HepG2 (cell line): ENCODE data around the gene UBTD1. TPM values are rescaled to one million over a fixed set of nuclear protein-coding genes. Genes with fewer than 3 reads are reported as not detected.
A peak's percentile ranks its signal among the peaks of the same experiment; 100 is the strongest.

ENCODE experiments used
- ATAC-seq: fragments of 200-7000 bp; cut with Tn5 transposase; 3 replicates; pipeline ENCODE4 v1.9.1; 2020; ENCODE audit warnings: mild to moderate bottlenecking, moderate library complexity
- BruUV-seq: library from RNA; stranded (reverse); fragments of 400-500 nt; replicated peaks from 2 replicates; lab custom pipeline; 2021; lab: Mats Ljungman, UMichigan
- CTCF ChIA-PET: fragments of 300-600 bp; formaldehyde crosslinking; extraction: SDS; loops from one replicate; lab custom pipeline; 2021; ENCODE audit warnings: low total read pairs, inconsistent platforms, low intra/inter-chr PET ratio; lab: Yijun Ruan, JAX
- POLR2A ChIA-PET: fragments of 350-600 bp; sonication (Branson Sonifier 250); formaldehyde crosslinking; loops from one replicate; lab custom pipeline; 2020; ENCODE audit warnings: antibody characterized with exemption, inconsistent platforms; lab: Yijun Ruan, JAX
- DNase-seq: peaks from one replicate; pipeline ENCODE4 v3.0.0-alpha.2; 2015; ENCODE audit warnings: low spot score
- FAIRE-seq: peaks from 3 replicates; lab custom pipeline; 2011; peaks lifted over from hg19 to GRCh38; lab: Jason Lieb, UNC
- H2AFZ ChIP-seq: one replicate; pipeline ENCODE4 v1.6.1; 2011; ENCODE audit warnings: low read length, inconsistent platforms
- H3K27ac ChIP-seq: fragments of 300-600 bp; 3 replicates; pipeline ENCODE4 v1.8.0; 2011; ENCODE audit warnings: mixed run types, mild to moderate bottlenecking, mixed read lengths, low read length, inconsistent platforms; ENCODE audit not compliant: insufficient read depth; ENCODE audit errors: extremely low read length
- H3K27me3 ChIP-seq, 2 experiments: fragments of 200-600 bp in 1 of 2; 2 replicates in 1 of 2; 3 replicates in 1 of 2; pipeline versions ENCODE4 v1.6.0 to v1.8.0; 2011; ENCODE audit warnings: low read length in 2 of 2, mild to moderate bottlenecking in 2 of 2, moderate library complexity in 2 of 2, inconsistent platforms in 1 of 2; ENCODE audit not compliant: insufficient read depth in 2 of 2, control insufficient read depth in 1 of 2
- H3K36me3 ChIP-seq, 2 experiments: fragments of 200-600 bp in 1 of 2; replicated peaks in 1 of 2; 2 replicates in 1 of 2; 3 replicates in 1 of 2; pipeline versions ENCODE4 v1.5.1 to v1.8.0; 2011; ENCODE audit warnings: low read length in 2 of 2, inconsistent platforms in 1 of 2; ENCODE audit not compliant: insufficient read depth in 2 of 2, control insufficient read depth in 1 of 2
- H3K4me1 ChIP-seq: 2 replicates; pipeline ENCODE4 v1.5.1; 2012; ENCODE audit warnings: low read length, inconsistent platforms; ENCODE audit not compliant: insufficient read depth
- H3K4me2 ChIP-seq: 2 replicates; pipeline ENCODE4 v1.6.0; 2011; ENCODE audit warnings: low read depth, low read length, inconsistent platforms
- H3K4me3 ChIP-seq, 3 experiments: fragments of 200-600 bp in 1 of 3; sonication (generic), shearing (Covaris generic) in 1 of 3; replicated peaks in 1 of 3; 2 replicates each; pipeline ENCODE4 v1.5.1; 2011 to 2016; ENCODE audit warnings: low read length in 3 of 3, inconsistent platforms in 2 of 3, low read depth in 2 of 3, mild to moderate bottlenecking in 2 of 3, control low read depth in 1 of 3, mixed read lengths in 1 of 3; ENCODE audit not compliant: insufficient read depth in 1 of 3
- H3K79me2 ChIP-seq: one replicate; pipeline ENCODE4 v1.6.1; 2011; ENCODE audit warnings: low read length, inconsistent platforms; ENCODE audit not compliant: insufficient read depth
- H3K9ac ChIP-seq: 2 replicates; pipeline ENCODE4 v1.6.0; 2011; ENCODE audit warnings: mild to moderate bottlenecking, low read depth, low read length, inconsistent platforms; ENCODE audit not compliant: insufficient read depth
- H3K9me3 ChIP-seq: 2 replicates; pipeline ENCODE4 v1.5.1; 2012; ENCODE audit warnings: mild to moderate bottlenecking, low read length
- H4K20me1 ChIP-seq: 2 replicates; pipeline ENCODE4 v1.6.0; 2011; ENCODE audit warnings: inconsistent platforms, mild to moderate bottlenecking, low read length, moderate library complexity; ENCODE audit not compliant: insufficient read depth
- ATF4 ChIP-seq, 2 experiments: fragments of 450-650 bp in 1 of 2; sonication (generic) in 1 of 2; formaldehyde crosslinking; IDR thresholded peaks; 2 replicates each; pipeline versions ENCODE4 v1.5.0 to v1.8.0; 2020 to 2022; ENCODE audit warnings: mild to moderate bottlenecking in 1 of 2, missing genetic modification reagents in 1 of 2
- LCORL ChIP-seq, 2 experiments: fragments of 450-650 bp in 1 of 2; sonication (generic) in 1 of 2; formaldehyde crosslinking in 1 of 2; IDR thresholded peaks; 2 replicates each; pipeline versions ENCODE4 v1.5.0 to v1.6.1; 2017 to 2020; ENCODE audit warnings: antibody characterized with exemption in 1 of 2, missing genetic modification reagents in 1 of 2
- NKX3-1 ChIP-seq: sonication (generic); formaldehyde crosslinking; IDR thresholded peaks from 2 replicates; pipeline ENCODE4 v1.5.0; 2020; ENCODE audit warnings: missing genetic modification reagents
- PATZ1 ChIP-seq: sonication (generic); formaldehyde crosslinking; IDR thresholded peaks from 2 replicates; pipeline ENCODE4 v1.4.0; 2020; ENCODE audit warnings: missing genetic modification reagents
- ZNF20 ChIP-seq: sonication (generic); formaldehyde crosslinking; IDR thresholded peaks from 2 replicates; pipeline ENCODE4 v1.4.0; 2020; ENCODE audit warnings: mild to moderate bottlenecking, moderate library complexity, missing genetic modification reagents
- ZNF788 ChIP-seq: sonication (generic); formaldehyde crosslinking; IDR thresholded peaks from 2 replicates; pipeline ENCODE4 v1.5.0; 2020; ENCODE audit warnings: mild to moderate bottlenecking, missing genetic modification reagents, borderline replicate concordance
- ZSCAN20 ChIP-seq: sonication (generic); formaldehyde crosslinking; IDR thresholded peaks from 2 replicates; pipeline ENCODE4 v1.4.0; 2020; ENCODE audit warnings: missing genetic modification reagents, mild to moderate bottlenecking, borderline replicate concordance
- WGBS: methylation state at CpG from one replicate; pipeline ENCODE4 v1.1.6; 2017; ENCODE audit warnings: low lambda C conversion rate; 5-methylcytosine and 5-hydroxymethylcytosine counted together
- in situ Hi-C: cut with HindIII; loops from 2 replicates; pipeline ENCODE4 v1.10.0; 2017; ENCODE audit warnings: low pct_unique_long_range_greater_than_20kb; ENCODE audit not compliant: extremely low pct_ligation_motif_present
- intact Hi-C: fragments of 100-400 bp; cut with micrococcal nuclease; formaldehyde crosslinking; loops from one replicate; pipeline ENCODE4 v1.10.0; 2022; ENCODE audit not compliant: unreplicated experiment
- polyA plus RNA-seq, 8 experiments: library from polyadenylated mRNA; depleted of rRNA in 3 of 8; stranded (reverse) in 7 of 8; unstranded in 1 of 8; fragments of >200 nt; fragmentation: Illumina TruSeq in 4 of 8; extraction: Trizol in 4 of 8; gene quantifications; 2 replicates each; pipeline versions ENCODE4 v1.2.1 to v1.2.3, GENCODE V29; 2011 to 2016; ENCODE audit warnings: low read depth in 4 of 8, missing spikeins in 1 of 8, mixed read lengths in 1 of 8; ENCODE audit not compliant: insufficient read depth in 1 of 8
- total RNA-seq, 5 experiments: library from RNA; depleted of rRNA; stranded (reverse); fragments of >200 nt; fragmentation: Illumina TruSeq; extraction: Trizol; gene quantifications; 2 replicates each; pipeline ENCODE4 v1.2.3, GENCODE V29; 2016; ENCODE audit warnings: low read depth in 1 of 5
- TF ChIP-seq, protein P1 (sequence below): sonication (generic); formaldehyde crosslinking; IDR thresholded peaks from 2 replicates; pipeline ENCODE4 v1.4.0; 2020; ENCODE audit warnings: missing genetic modification reagents

UBTD1 gene
- total and polyA plus RNA-seq, 2 of the 13 experiments (the other 11 are each of a cell fraction or from before 2014, with no cell fraction given): 7.9 to 10.0 TPM

- TF ChIP-seq ZNF788 (CRISPR knock-in tag) (peak; percentile 51; the same call in 1 of the 2 replicates), PATZ1 (CRISPR knock-in tag) (peak; percentile 48; the same call in 1 of the 2 replicates)
- TF ChIP-seq, protein P1, sequence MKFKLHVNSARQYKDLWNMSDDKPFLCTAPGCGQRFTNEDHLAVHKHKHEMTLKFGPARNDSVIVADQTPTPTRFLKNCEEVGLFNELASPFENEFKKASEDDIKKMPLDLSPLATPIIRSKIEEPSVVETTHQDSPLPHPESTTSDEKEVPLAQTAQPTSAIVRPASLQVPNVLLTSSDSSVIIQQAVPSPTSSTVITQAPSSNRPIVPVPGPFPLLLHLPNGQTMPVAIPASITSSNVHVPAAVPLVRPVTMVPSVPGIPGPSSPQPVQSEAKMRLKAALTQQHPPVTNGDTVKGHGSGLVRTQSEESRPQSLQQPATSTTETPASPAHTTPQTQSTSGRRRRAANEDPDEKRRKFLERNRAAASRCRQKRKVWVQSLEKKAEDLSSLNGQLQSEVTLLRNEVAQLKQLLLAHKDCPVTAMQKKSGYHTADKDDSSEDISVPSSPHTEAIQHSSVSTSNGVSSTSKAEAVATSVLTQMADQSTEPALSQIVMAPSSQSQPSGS (CRISPR knock-in tag): peak; percentile 56; the same call in 1 of the 2 replicates
Observed at GRCh38 chr10:97584060-97584797, 85.5 kb downstream of the UBTD1 start, which contains the start of gene HOGA1 (continued).

DNA sequence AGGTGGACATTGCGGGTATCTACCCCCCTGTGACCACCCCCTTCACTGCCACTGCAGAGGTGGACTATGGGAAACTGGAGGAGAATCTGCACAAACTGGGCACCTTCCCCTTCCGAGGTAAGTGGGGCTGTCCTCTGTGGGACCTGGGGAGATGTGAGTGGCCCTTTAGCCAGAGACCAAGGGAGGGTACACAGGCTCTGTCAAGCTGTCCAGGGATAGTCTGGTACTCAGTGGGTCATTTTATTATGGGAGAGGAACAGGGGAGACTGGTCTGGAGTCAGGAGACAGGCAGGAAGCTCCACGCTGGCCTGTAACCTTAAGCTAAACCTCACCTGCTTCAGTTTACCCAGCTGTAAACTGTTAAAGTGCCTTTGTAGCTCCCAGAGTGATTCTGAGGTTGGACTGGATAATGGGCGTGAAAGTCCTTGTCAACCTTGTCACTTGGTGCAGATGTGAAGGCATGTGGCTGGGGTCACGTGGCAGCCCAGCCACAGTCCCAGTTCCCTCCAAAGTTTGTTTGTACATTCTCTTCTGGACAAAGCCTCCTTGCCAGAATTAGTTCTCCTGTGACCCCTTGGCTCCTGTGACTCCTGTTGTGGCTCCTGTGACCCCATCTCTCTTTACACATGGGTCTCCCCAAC lies 86.2 kb downstream of the UBTD1 start:
- FAIRE-seq: peak; percentile 84
- Histone ChIP-seq H3K36me3 (no peaks in the 10 kb centered on the region; a peak in 1 of 5 replicates), H3K4me2 (peak overlapping the region; percentile 91), H3K9ac (peak overlapping the region; percentile 66), H3K4me3 (peak overlapping the region; percentile 48 to 72 (median 54)), H3K9me3 (no peaks in the 10 kb centered on the region), H3K4me1 (peaks cover 67% of the 10 kb centered on the region), H3K27me3 (peaks cover 0 to 12% of the 10 kb centered on the region in 2 experiments; a peak in 1 of 5 replicates), H4K20me1 (no peaks in the 10 kb centered on the region), H3K79me2 (peaks cover 3% of the 10 kb centered on the region), H3K27ac (peak overlapping the region; percentile 69), H2AFZ (peak overlapping the region; percentile 12)
- no TSS peak for BruUV-seq
- peak; percentile 18 for DNase-seq
- ATAC-seq: peak; percentile 12
- intact Hi-C loops (loop anchor here (1.0 kb wide), 1 partner anchor 11 kb away; no protein-coding TSS in a partner anchor), in situ Hi-C loops (no loop called here)
- ChIA-PET CTCF (no interaction called here), POLR2A (interaction anchor here (0.9 to 2.9 kb wide), 7 partner anchors 10 to 102 kb away, joined by 3 to 23 read pairs (median 8); partner anchors contain the start of genes ANKRD2 and AVPI1)
- 11% methylated on average over 3 of the region's 5 CpGs for WGBS
- TF ChIP-seq LCORL (IDR thresholded peaks at IDR 0.05) (no peak), LCORL (CRISPR knock-in tag; IDR thresholded peaks at IDR 0.05) (no peak), ZNF20 (no peak), ZSCAN20 (no peak), NKX3-1 (CRISPR knock-in tag) (0 out of 2 replicates have a peak, but pooled peaks have one; percentile 60), ATF4 (CRISPR knock-in tag; IDR thresholded peaks at IDR 0.05) (no peak)
